ENCODE data around the gene C10orf90. TPM values are rescaled to one million over a fixed set of nuclear protein-coding genes. Genes with fewer than 3 reads are reported as not detected.

Gene C10orf90
- total RNA-seq, 4 donors from 2014 or later = not detected

GRCh38 chr10:126478546-126478945 is 191.9 kb downstream of the C10orf90 start:
- Histone ChIP-seq H3K4me1 (no peaks in the 10 kb centered on the region), H3K4me3 (no peak overlapping the region), H3K9me3 (no peaks in the 10 kb centered on the region), H3K27ac (no peak overlapping the region), H3K27me3 (no peaks in the 10 kb centered on the region), H3K36me3 (no peaks in the 10 kb centered on the region)
- DNase-seq (ENCODE audit: low spot score in 2 of 2) = no peak
- TF ChIP-seq CTCF (IDR thresholded peaks at IDR 0.05) (no peak), EP300 (IDR thresholded peaks at IDR 0.05) (no peak), POLR2A (IDR thresholded peaks at IDR 0.05) (no peak)
- 50 to 51% methylated on average over 6 of the region's 6 CpGs for WGBS, 2 donors

- no peak overlapping the region for H3K4me3 ChIP-seq
- H3K36me3 ChIP-seq = no peaks in the 10 kb centered on the region
- H3K27ac ChIP-seq = no peak overlapping the region
- no peak for DNase-seq (ENCODE audit: low spot score in 2 of 2)
- no peaks in the 10 kb centered on the region for H3K27me3 ChIP-seq
- H3K9me3 ChIP-seq = no peaks in the 10 kb centered on the region
- no peaks in the 10 kb centered on the region for H3K4me1 ChIP-seq
- TF ChIP-seq POLR2A (IDR thresholded peaks at IDR 0.05) (no peak), EP300 (IDR thresholded peaks at IDR 0.05) (no peak), CTCF (IDR thresholded peaks at IDR 0.05) (no peak)
- 34 to 36% methylated on average over 11 of the region's 11 CpGs for WGBS, 2 donors
These were observed 194.2 kb downstream of the C10orf90 start for GRCh38 chr10:126476246-126476645.

- no peaks in the 10 kb centered on the region for H3K27me3 ChIP-seq
- TF ChIP-seq EP300 (IDR thresholded peaks at IDR 0.05) = no peak
- TF ChIP-seq CTCF (IDR thresholded peaks at IDR 0.05) = no peak
- 84 to 86% methylated on average over 6 of the region's 6 CpGs for WGBS, 2 donors
These were observed 195.3 kb downstream of the C10orf90 start for GRCh38 chr10:126475074-126475691.

GRCh38 chr10:126474031-126474430 is 196.5 kb downstream of the C10orf90 start:
- TF ChIP-seq EP300 (IDR thresholded peaks at IDR 0.05) (no peak), POLR2A (IDR thresholded peaks at IDR 0.05) (no peak), CTCF (IDR thresholded peaks at IDR 0.05) (no peak)
- H3K27ac ChIP-seq = no peak overlapping the region
- H3K9me3 ChIP-seq = no peaks in the 10 kb centered on the region
- no peaks in the 10 kb centered on the region for H3K27me3 ChIP-seq
- no peaks in the 10 kb centered on the region for H3K36me3 ChIP-seq
- H3K4me1 ChIP-seq = no peaks in the 10 kb centered on the region
- WGBS, 2 donors = 91 to 92% methylated on average over 6 of the region's 6 CpGs
- no peak for DNase-seq (ENCODE audit: low spot score in 2 of 2)
- H3K4me3 ChIP-seq = no peak overlapping the region

More at GRCh38 chr10:126475074-126475691, 195.3 kb downstream of the C10orf90 start:
- H3K4me3 ChIP-seq = no peak overlapping the region
- no peak for DNase-seq (ENCODE audit: low spot score in 2 of 2)
- no peaks in the 10 kb centered on the region for H3K4me1 ChIP-seq
- no peaks in the 10 kb centered on the region for H3K9me3 ChIP-seq
- no peaks in the 10 kb centered on the region for H3K36me3 ChIP-seq
- H3K27ac ChIP-seq = no peak overlapping the region

GRCh38 chr10:126470991-126471390 is 199.5 kb downstream of the C10orf90 start:
- no peaks in the 10 kb centered on the region for H3K4me1 ChIP-seq
- no peak for TF ChIP-seq EP300 (IDR thresholded peaks at IDR 0.05)
- DNase-seq (ENCODE audit: low spot score in 2 of 2) = no peak
- H3K4me3 ChIP-seq = no peak overlapping the region
- no peaks in the 10 kb centered on the region for H3K27me3 ChIP-seq
- H3K36me3 ChIP-seq = no peaks in the 10 kb centered on the region
- H3K9me3 ChIP-seq = no peaks in the 10 kb centered on the region
- no peak overlapping the region for H3K27ac ChIP-seq
- WGBS, 2 donors = 59 to 65% methylated on average over 8 of the region's 8 CpGs

- TF ChIP-seq CTCF (IDR thresholded peaks at IDR 0.05) (no peak), EP300 (IDR thresholded peaks at IDR 0.05) (no peak), POLR2A (IDR thresholded peaks at IDR 0.05) (no peak)
- no peak overlapping the region for H3K4me3 ChIP-seq
- H3K9me3 ChIP-seq = no peaks in the 10 kb centered on the region
- no peaks in the 10 kb centered on the region for H3K36me3 ChIP-seq
- H3K27me3 ChIP-seq = no peaks in the 10 kb centered on the region
- DNase-seq (ENCODE audit: low spot score in 2 of 2) = no peak
- no peaks in the 10 kb centered on the region for H3K4me1 ChIP-seq
- 90 to 91% methylated on average over 5 of the region's 5 CpGs for WGBS, 2 donors
- no peak overlapping the region for H3K27ac ChIP-seq
These were observed 200.8 kb downstream of the C10orf90 start for GRCh38 chr10:126469692-126470091.
